Measurements from ENCODE around the gene SRSF8. TPM values are rescaled to one million over a fixed set of nuclear protein-coding genes. Genes with fewer than 3 reads are reported as not detected.

SRSF8 gene
- total RNA-seq, 1 donor from 2014 or later = 19.0 TPM

DNA sequence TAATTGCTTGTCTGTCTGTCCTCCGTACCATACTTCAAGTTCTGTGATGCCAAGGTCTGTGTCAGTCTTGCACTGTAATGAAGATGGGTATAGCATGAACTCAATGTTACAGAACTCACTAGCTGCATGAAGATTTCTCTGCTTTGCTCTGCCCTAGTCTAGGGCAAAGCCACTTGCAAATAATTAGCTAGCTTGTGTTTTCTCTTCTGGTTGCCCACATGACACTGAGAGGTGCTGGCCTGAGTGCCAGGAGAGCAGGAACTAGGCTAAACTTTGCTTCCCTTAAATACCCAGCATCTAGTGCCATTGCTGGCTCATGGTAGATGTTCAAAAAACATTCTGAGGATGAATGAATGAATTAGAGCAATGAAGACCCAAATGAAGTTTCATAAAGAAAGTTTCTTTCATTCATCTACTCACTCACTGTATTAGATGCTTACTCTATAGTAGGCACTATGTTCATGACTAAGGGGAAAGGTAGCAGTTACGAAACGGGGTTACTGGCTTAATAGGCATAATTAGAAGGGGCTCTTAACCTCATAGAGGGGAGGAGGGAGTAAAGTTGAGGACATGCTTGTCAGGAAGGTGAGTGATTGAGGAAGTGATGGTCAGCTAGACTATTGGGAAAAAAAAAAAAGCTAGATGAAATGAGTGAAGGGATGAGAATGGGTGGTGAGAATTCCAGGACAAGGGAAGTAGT, 18.5 kb downstream of the SRSF8 start:
- TF ChIP-seq, protein P1, sequence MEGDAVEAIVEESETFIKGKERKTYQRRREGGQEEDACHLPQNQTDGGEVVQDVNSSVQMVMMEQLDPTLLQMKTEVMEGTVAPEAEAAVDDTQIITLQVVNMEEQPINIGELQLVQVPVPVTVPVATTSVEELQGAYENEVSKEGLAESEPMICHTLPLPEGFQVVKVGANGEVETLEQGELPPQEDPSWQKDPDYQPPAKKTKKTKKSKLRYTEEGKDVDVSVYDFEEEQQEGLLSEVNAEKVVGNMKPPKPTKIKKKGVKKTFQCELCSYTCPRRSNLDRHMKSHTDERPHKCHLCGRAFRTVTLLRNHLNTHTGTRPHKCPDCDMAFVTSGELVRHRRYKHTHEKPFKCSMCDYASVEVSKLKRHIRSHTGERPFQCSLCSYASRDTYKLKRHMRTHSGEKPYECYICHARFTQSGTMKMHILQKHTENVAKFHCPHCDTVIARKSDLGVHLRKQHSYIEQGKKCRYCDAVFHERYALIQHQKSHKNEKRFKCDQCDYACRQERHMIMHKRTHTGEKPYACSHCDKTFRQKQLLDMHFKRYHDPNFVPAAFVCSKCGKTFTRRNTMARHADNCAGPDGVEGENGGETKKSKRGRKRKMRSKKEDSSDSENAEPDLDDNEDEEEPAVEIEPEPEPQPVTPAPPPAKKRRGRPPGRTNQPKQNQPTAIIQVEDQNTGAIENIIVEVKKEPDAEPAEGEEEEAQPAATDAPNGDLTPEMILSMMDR (IDR thresholded peaks at IDR 0.05; ENCODE audit: borderline replicate concordance) = no peak
- intact Hi-C loops (cut with micrococcal nuclease) = no loop called here

DNA sequence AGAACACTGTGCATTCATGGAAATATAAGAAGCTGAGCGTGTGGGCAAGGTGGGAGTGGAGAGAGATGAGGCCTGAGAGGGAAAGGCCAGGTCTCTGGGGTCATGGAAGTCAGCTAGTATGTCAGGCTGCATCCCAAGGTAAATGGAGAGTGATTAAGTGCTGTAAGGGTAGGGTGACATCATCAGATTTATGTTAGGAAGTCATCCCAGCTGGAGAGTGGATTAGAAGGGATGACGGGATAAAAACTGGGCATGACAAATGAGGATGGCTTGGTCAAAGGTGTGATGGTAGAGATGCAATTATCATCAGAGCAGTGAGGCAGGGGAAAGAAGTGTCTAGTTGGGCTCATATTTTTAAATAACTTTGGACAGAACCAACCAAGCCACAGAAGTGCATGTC, 19.4 kb downstream of the SRSF8 start:
- Histone ChIP-seq H3K9me3 (replicated peaks) (no peaks in the 10 kb centered on the region), H3K27ac (replicated peaks) (no peak overlapping the region), H3K4me3 (no peak overlapping the region), H3K27me3 (ENCODE audit: low read depth) (no peaks in the 10 kb centered on the region), H3K36me3 (no peaks in the 10 kb centered on the region), H3K4me1 (peaks cover 35% of the 10 kb centered on the region)
- intact Hi-C loops (cut with micrococcal nuclease) = no loop called here
- TF ChIP-seq, protein P1 (IDR thresholded peaks at IDR 0.05; ENCODE audit: borderline replicate concordance) = no peak
- DNase-seq = no peak

More for the DNA sequence above, 18.5 kb downstream of the SRSF8 start:
- no peaks in the 10 kb centered on the region for H3K9me3 ChIP-seq (replicated peaks)
- H3K27me3 ChIP-seq (ENCODE audit: low read depth) = no peaks in the 10 kb centered on the region
- H3K27ac ChIP-seq (replicated peaks) = no peak overlapping the region
- DNase-seq = no peak
- H3K4me1 ChIP-seq = peaks cover 35% of the 10 kb centered on the region
- no peaks in the 10 kb centered on the region for H3K36me3 ChIP-seq
- H3K4me3 ChIP-seq = no peak overlapping the region

DNA sequence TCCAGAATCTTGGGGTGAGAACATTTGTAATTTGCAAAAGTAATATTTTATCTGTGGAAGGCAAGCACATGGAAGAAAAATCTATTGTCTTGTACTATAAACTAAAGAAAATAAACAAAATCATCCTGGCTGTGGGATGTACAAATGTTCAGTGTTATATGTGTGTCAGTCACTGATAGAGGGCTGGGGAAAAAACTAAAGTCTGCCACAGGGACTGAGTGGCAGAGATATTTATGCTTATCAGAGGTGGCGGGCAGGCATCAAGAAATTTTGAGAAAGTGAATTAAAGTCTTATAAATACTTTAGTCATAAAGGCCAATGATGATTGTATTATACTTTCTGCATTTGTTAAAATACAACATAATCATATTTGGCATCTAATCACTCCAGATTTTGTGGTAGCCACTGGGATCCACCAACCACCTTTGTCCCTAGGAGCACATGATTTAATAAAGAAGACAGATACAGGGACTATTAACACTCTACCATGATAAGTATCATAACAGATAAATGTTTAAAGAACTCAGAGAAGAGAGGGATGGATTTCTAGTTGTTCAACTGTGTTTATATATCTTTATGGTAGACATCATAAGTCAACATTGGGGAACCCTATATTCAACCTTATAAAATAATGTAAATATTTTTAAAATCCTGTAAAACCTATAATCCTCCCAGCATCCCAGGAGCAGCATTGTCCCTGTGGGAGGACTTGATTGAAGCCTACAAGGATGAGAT, 20.3 kb downstream of the SRSF8 start:
- no peak for DNase-seq

DNA sequence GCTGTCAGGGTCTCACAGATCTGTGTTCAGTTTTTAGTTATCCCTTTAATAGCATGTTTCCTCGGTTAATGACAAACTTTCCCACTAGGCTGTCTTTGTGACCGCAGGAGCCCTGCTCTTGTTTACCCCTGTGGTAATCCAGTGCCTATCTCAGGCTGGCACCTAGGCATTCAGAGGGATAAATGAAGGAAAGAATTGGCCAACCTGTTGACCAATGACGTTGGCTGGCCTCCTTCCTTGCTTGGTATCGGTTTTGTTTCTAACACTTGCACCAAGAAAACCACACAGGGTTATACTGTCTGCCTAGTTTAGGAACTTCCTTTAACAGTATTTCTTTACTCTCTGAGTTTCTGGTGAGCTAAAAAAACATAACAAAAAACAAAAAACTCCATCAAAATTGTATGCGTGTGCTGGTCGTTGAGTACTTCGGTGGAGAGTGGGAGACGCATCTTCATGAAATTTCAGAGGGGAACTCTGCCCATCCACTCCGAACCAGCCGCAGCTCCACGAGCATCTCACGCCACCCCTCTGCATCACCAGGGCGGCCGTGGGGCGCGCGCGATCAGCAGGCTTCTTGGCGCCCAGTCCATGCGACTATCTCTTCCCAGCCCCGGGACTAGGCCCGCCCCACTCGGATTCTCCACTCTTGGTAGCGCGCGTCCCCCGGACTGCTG, 22.4 kb downstream of the SRSF8 start:
- Histone ChIP-seq H3K27ac (replicated peaks) (peak overlapping the region; percentile 92), H3K36me3 (no peaks in the 10 kb centered on the region), H3K4me1 (peaks cover 51% of the 10 kb centered on the region), H3K4me3 (peak overlapping the region; percentile 78), H3K27me3 (ENCODE audit: low read depth) (no peaks in the 10 kb centered on the region), H3K9me3 (replicated peaks) (no peaks in the 10 kb centered on the region)
- intact Hi-C loops (cut with micrococcal nuclease) = no loop called here
- DNase-seq = no peak
- TF ChIP-seq, protein P1 (IDR thresholded peaks at IDR 0.05; ENCODE audit: borderline replicate concordance) = no peak

More for the DNA sequence above, 20.3 kb downstream of the SRSF8 start:
- TF ChIP-seq, protein P1 (IDR thresholded peaks at IDR 0.05; ENCODE audit: borderline replicate concordance) = no peak
- H3K4me1 ChIP-seq = peaks cover 35% of the 10 kb centered on the region
- H3K27ac ChIP-seq (replicated peaks) = no peak overlapping the region
- H3K9me3 ChIP-seq (replicated peaks) = no peaks in the 10 kb centered on the region
- no peak overlapping the region for H3K4me3 ChIP-seq
- intact Hi-C loops (cut with micrococcal nuclease) = no loop called here
- H3K36me3 ChIP-seq = no peaks in the 10 kb centered on the region
- no peaks in the 10 kb centered on the region for H3K27me3 ChIP-seq (ENCODE audit: low read depth)

All from left ventricle myocardium inferior (tissue), 1 donor.